CD14-positive monocyte (primary cell): ENCODE measurements around the gene ACKR4. TPM values are rescaled to one million over a fixed set of nuclear protein-coding genes. Genes with fewer than 3 reads are reported as not detected.
"Not testable (repeated sequence)": the region's sequence is repeated elsewhere in the genome, so short reads cannot be mapped to it uniquely, and the experiment has no call there.

Experiments
- DNase-seq, 3 donors: peaks; one replicate each; pipeline ENCODE4 v3.0.0-alpha.2; 2011 to 2022
- H2AFZ ChIP-seq: 2 replicates; pipeline ENCODE4 v1.6.0; 2012; ENCODE audit warnings: mild to moderate bottlenecking, low read depth, low read length, inconsistent platforms; ENCODE audit not compliant: insufficient read depth, poor library complexity, severe bottlenecking
- H3K27ac ChIP-seq, 2 donors: 1 replicate in 1 of 2; 2 replicates in 1 of 2; pipeline ENCODE4 v1.5.1; 2012 to 2013; ENCODE audit warnings: low read length in 2 of 2, control low read depth in 1 of 2, inconsistent platforms in 1 of 2, low read depth in 1 of 2, mild to moderate bottlenecking in 1 of 2
- H3K27me3 ChIP-seq, 2 donors: one replicate each; pipeline versions ENCODE4 v1.6.0 to v1.6.1; 2011 to 2013; ENCODE audit warnings: low read length in 2 of 2; ENCODE audit not compliant: control insufficient read depth in 2 of 2, insufficient read depth in 2 of 2
- H3K36me3 ChIP-seq, 2 donors: replicated peaks in 1 of 2; 1 replicate in 1 of 2; 2 replicates in 1 of 2; pipeline versions ENCODE4 v1.5.1 to v1.6.1; 2012 to 2013; ENCODE audit warnings: low read length in 2 of 2, control low read depth in 1 of 2, inconsistent platforms in 1 of 2, mild to moderate bottlenecking in 1 of 2; ENCODE audit not compliant: insufficient read depth in 2 of 2, control insufficient read depth in 1 of 2
- H3K4me1 ChIP-seq, 2 donors: 1 replicate in 1 of 2; 2 replicates in 1 of 2; pipeline versions ENCODE4 v1.5.1 to v1.6.1; 2012 to 2013; ENCODE audit warnings: low read length in 2 of 2, control low read depth in 1 of 2, inconsistent platforms in 1 of 2, mild to moderate bottlenecking in 1 of 2, moderate library complexity in 1 of 2; ENCODE audit not compliant: insufficient read depth in 2 of 2, control insufficient read depth in 1 of 2
- H3K4me2 ChIP-seq: replicated peaks from 2 replicates; pipeline ENCODE3; 2012; ENCODE audit warnings: low read length, moderate library complexity, mild to moderate bottlenecking; ENCODE audit not compliant: poor library complexity, severe bottlenecking; ENCODE audit errors: extremely low read depth
- H3K4me3 ChIP-seq, 3 experiments: fragments of 200-600 bp in 1 of 3; sonication (generic) in 1 of 3; replicated peaks in 1 of 3; 1 replicate in 2 of 3; 2 replicates in 1 of 3; pipeline ENCODE4 v1.5.1; 2011 to 2013; ENCODE audit warnings: low read length in 3 of 3, mild to moderate bottlenecking in 3 of 3, control low read depth in 2 of 3, low read depth in 2 of 3, inconsistent platforms in 1 of 3, moderate library complexity in 1 of 3
- H3K79me2 ChIP-seq: 2 replicates; pipeline ENCODE4 v1.6.0; 2012; ENCODE audit warnings: mild to moderate bottlenecking, control low read depth, inconsistent platforms, low read length, moderate library complexity; ENCODE audit not compliant: insufficient read depth
- H3K9ac ChIP-seq: 2 replicates; pipeline ENCODE4 v1.6.0; 2017; ENCODE audit warnings: low read length, mild to moderate bottlenecking; ENCODE audit not compliant: insufficient read depth, poor library complexity, severe bottlenecking
- H3K9me3 ChIP-seq, 2 donors: replicated peaks in 1 of 2; 1 replicate in 1 of 2; 2 replicates in 1 of 2; pipeline versions ENCODE4 v1.5.1 to v1.6.1; 2012 to 2013; ENCODE audit warnings: low read length in 2 of 2, control low read depth in 1 of 2; ENCODE audit not compliant: control insufficient read depth in 1 of 2, insufficient read depth in 1 of 2
- H4K20me1 ChIP-seq: 2 replicates; pipeline ENCODE4 v1.6.0; 2012; ENCODE audit warnings: mild to moderate bottlenecking, low read length, control low read depth, moderate library complexity; ENCODE audit not compliant: insufficient read depth
- H3K27ac Mint-ChIP-seq, 7 donors: one replicate each; pipeline ENCODE4 v1.8.0; 2020; ENCODE audit warnings: mild to moderate bottlenecking in 7 of 7, mixed read lengths in 7 of 7, moderate library complexity in 6 of 7, inconsistent platforms in 2 of 7
- H3K27me3 Mint-ChIP-seq, 3 donors: one replicate each; pipeline ENCODE4 v1.8.0; 2021 to 2022; ENCODE audit warnings: low read depth in 3 of 3, mild to moderate bottlenecking in 3 of 3, mixed read lengths in 3 of 3, moderate library complexity in 3 of 3, inconsistent platforms in 1 of 3
- H3K36me3 Mint-ChIP-seq, 2 donors: one replicate each; pipeline ENCODE4 v1.8.0; 2020; ENCODE audit warnings: mixed read lengths in 2 of 2, inconsistent platforms in 1 of 2, mild to moderate bottlenecking in 1 of 2
- H3K4me1 Mint-ChIP-seq: one replicate; pipeline ENCODE4 v1.8.0; 2020; ENCODE audit warnings: mild to moderate bottlenecking, mixed read lengths
- H3K4me3 Mint-ChIP-seq, 2 donors: one replicate each; pipeline ENCODE4 v1.8.0; 2020; ENCODE audit warnings: mild to moderate bottlenecking in 2 of 2, mixed read lengths in 2 of 2, moderate library complexity in 1 of 2
- H3K9me3 Mint-ChIP-seq, 7 donors: one replicate each; pipeline ENCODE4 v1.8.0; 2020 to 2022; ENCODE audit warnings: mixed read lengths in 7 of 7, mild to moderate bottlenecking in 6 of 7, moderate library complexity in 6 of 7, inconsistent platforms in 2 of 7
- CTCF ChIP-seq: fragments of 200-600 bp; IDR thresholded peaks from one replicate; pipeline ENCODE4 v1.8.0; 2022; ENCODE audit warnings: antibody characterized with exemption, mild to moderate bottlenecking
- whole genome bisulfite sequencing: methylation state at CpG from one replicate; pipeline ENCODE4 v1.1.5; 2013; ENCODE audit warnings: missing lambda C conversion rate; ENCODE audit not compliant: insufficient coverage; 5-methylcytosine and 5-hydroxymethylcytosine counted together
- intact Hi-C, 2 donors: fragments of 100-400 bp; cut with micrococcal nuclease; formaldehyde crosslinking; loops; one replicate each; pipeline versions ENCODE4 v1.15.0 to v1.15.1; 2023
- polyA plus RNA-seq, 3 donors: library from polyadenylated mRNA; depleted of rRNA in 1 of 3; unstranded in 2 of 3; stranded (reverse) in 1 of 3; fragments of 300-500 nt in 2 of 3; fragments of >200 nt in 1 of 3; fragmentation: Illumina TruSeq in 2 of 3; gene quantifications; 1 replicate in 2 of 3; 2 replicates in 1 of 3; pipeline ENCODE4 v1.2.3, GENCODE V29; 2012 to 2021

ACKR4 gene
- polyA plus RNA-seq, 3 donors = 0.09 TPM; not detected in 2

DNA sequence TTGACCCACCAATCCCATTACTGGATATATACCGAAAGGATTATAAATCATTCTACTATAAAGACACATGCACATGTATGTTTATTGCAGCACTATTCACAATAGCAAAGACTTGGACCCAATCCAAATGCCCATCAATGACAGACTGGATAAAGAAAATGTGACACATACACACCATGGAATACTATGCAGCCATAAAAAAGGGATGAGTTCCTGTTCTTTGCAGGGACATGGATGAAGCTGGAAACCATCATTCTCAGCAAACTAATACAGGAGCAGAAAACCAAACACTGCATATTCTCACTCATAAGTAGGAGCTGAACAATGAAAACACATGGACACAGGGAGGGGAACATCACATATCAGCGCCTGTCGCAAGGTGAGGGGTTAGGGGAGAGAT, 18.2 kb downstream of the ACKR4 start:
- H3K4me3 Mint-ChIP-seq, H3K4me1 Mint-ChIP-seq, H3K27me3 ChIP-seq, H3K36me3 ChIP-seq, H2AFZ ChIP-seq, H3K4me1 ChIP-seq, H4K20me1 ChIP-seq, H3K9ac ChIP-seq, intact Hi-C loops, DNase-seq, H3K9me3 ChIP-seq, H3K79me2 ChIP-seq, H3K27ac ChIP-seq, H3K27ac Mint-ChIP-seq, H3K4me3 ChIP-seq, H3K9me3 Mint-ChIP-seq, H3K4me2 ChIP-seq, H3K27me3 Mint-ChIP-seq: not testable (repeated sequence)
- no CpG with 5 or more reads among the region's 3 CpGs for WGBS
- H3K36me3 Mint-ChIP-seq = peaks cover 13 to 24% of the 10 kb centered on the region in 2 donors

DNA sequence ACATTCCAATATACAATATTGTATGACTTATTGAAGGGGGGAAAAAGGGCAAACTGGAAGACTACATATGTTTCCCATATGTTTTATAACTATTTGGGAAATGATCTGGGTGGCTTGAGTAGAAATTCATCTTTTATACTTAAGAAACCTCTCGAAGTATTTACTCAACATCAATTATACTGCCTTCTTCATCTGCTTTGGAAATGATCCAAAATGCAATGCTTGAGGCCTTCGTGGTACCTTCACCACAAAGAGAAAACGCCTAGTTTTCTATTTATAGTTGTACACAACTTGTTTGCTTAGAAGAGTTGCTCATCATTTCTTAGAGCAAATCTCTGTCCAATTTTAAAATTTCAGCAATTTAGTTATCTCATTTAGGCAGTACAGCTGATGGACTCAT, 18.8 kb downstream of the ACKR4 start:
- DNase-seq = no peak
- no peak overlapping the region for H3K27ac Mint-ChIP-seq
- peaks cover 0 to 8% (median 1%) of the 10 kb centered on the region in 7 donors for H3K9me3 Mint-ChIP-seq
- H3K9ac ChIP-seq = no peak overlapping the region
- no peaks in the 10 kb centered on the region for H3K79me2 ChIP-seq
- H3K27me3 ChIP-seq = no peaks in the 10 kb centered on the region
- H4K20me1 ChIP-seq = no peaks in the 10 kb centered on the region
- H3K27ac ChIP-seq = no peak overlapping the region
- H3K4me2 ChIP-seq = no peak overlapping the region
- no peak overlapping the region for H3K4me3 Mint-ChIP-seq
- WGBS = no CpG with 5 or more reads among the region's 3 CpGs
- no peaks in the 10 kb centered on the region for H3K9me3 ChIP-seq
- TF ChIP-seq CTCF = no peak
- intact Hi-C loops = no loop called here
- H3K36me3 Mint-ChIP-seq = peaks cover 18 to 30% of the 10 kb centered on the region in 2 donors
- H3K4me3 ChIP-seq = no peak overlapping the region
- peaks cover 0 to 1% of the 10 kb centered on the region in 2 donors for H3K36me3 ChIP-seq
- H3K27me3 Mint-ChIP-seq = peaks cover 0 to 2% (median 0%) of the 10 kb centered on the region in 3 donors
- no peak overlapping the region for H2AFZ ChIP-seq
- H3K4me1 Mint-ChIP-seq = peaks cover 6% of the 10 kb centered on the region
- H3K4me1 ChIP-seq = no peaks in the 10 kb centered on the region
